GM19372 (cell line): Measurements from ENCODE around the gene CCL25.
"Not testable (repeated sequence)": the region's sequence is repeated elsewhere in the genome, so short reads cannot be mapped to it uniquely, and the experiment has no call there.

Experiments used
- ATAC-seq: cut with Tn5 transposase; IDR thresholded peaks from one replicate; pipeline ENCODE4 v1.9.1; 2021; ENCODE audit warnings: mild to moderate bottlenecking, low read depth, moderate library complexity; ENCODE audit not compliant: unreplicated experiment

CCL25 gene

GRCh38 chr19:8052464-8052859, at the start of gene CCL25:
CCL25 (plus strand) TSS chr19:8052760; CDS start chr19:8053050, 290 bp downstream.
- no peak for ATAC-seq

GRCh38 chr19:8004001-8004400, 48.6 kb upstream of the CCL25 start:
- no peak for ATAC-seq

GRCh38 chr19:8004723-8005513, 47.6 kb upstream of the CCL25 start:
- ATAC-seq, result peak; percentile 33

GRCh38 chr19:8005534-8006256, 46.9 kb upstream of the CCL25 start, which contains the start of gene ELAVL1:
ELAVL1 (minus strand) TSS chr19:8005641; CDS start chr19:7991815, 13,826 bp downstream.
- ATAC-seq, result peak; percentile 83

- no peak for ATAC-seq
Observed at GRCh38 chr19:8017808-8018207, 34.8 kb upstream of the CCL25 start.

- ATAC-seq, result no peak
Observed at GRCh38 chr19:8020681-8021080, 31.9 kb upstream of the CCL25 start.

GRCh38 chr19:8021374-8021773, 31.2 kb upstream of the CCL25 start:
- ATAC-seq, result no peak

GRCh38 chr19:8022275-8022674, 30.3 kb upstream of the CCL25 start:
- ATAC-seq, result no peak

GRCh38 chr19:8023371-8023770, 29.2 kb upstream of the CCL25 start:
- ATAC-seq, result no peak

GRCh38 chr19:8024256-8024655, 28.3 kb upstream of the CCL25 start:
- ATAC-seq, result not testable (repeated sequence)

- no peak for ATAC-seq
Observed at GRCh38 chr19:8025316-8025715, 27.2 kb upstream of the CCL25 start.

GRCh38 chr19:8028951-8029491, 23.5 kb upstream of the CCL25 start:
- no peak for ATAC-seq

- no peak for ATAC-seq
Observed at GRCh38 chr19:8030960-8031359, 21.6 kb upstream of the CCL25 start.

GRCh38 chr19:8033287-8034177, 19.0 kb upstream of the CCL25 start:
- not testable (repeated sequence) for ATAC-seq

GRCh38 chr19:8034178-8034525, 18.4 kb upstream of the CCL25 start:
- ATAC-seq, result no peak

- ATAC-seq, result no peak
Observed at GRCh38 chr19:8036434-8037099, 16.0 kb upstream of the CCL25 start.

- ATAC-seq, result no peak
Observed at GRCh38 chr19:8038815-8039214, 13.7 kb upstream of the CCL25 start.

- ATAC-seq, result no peak
Observed at GRCh38 chr19:8039231-8039630, 13.3 kb upstream of the CCL25 start.

- no peak for ATAC-seq
Observed at GRCh38 chr19:8041531-8041931, 11.0 kb upstream of the CCL25 start.

- no peak for ATAC-seq
Observed at GRCh38 chr19:8042900-8043299, 9.7 kb upstream of the CCL25 start.
